GM12873 (cell line): ENCODE measurements around the gene SRPRB.

Experiments used
- CTCF ChIP-seq: IDR thresholded peaks from 2 replicates; pipeline ENCODE4 v1.5.1; 2012; ENCODE audit warnings: low read depth, mild to moderate bottlenecking, moderate library complexity, low read length, control low read depth; ENCODE audit not compliant: insufficient read depth; ENCODE audit errors: missing control alignments

The SRPRB gene

GRCh38 chr3:133804896-133805295 lies 719 bp upstream of the SRPRB start:
- no peak for TF ChIP-seq CTCF

- no peak for TF ChIP-seq CTCF
These were observed 272 bp upstream of the SRPRB start for GRCh38 chr3:133805384-133805701.

- no peak for TF ChIP-seq CTCF
These were observed 7.3 kb downstream of the SRPRB start for GRCh38 chr3:133812872-133813271.

GRCh38 chr3:133815386-133815785 lies 9.8 kb downstream of the SRPRB start:
- no peak for TF ChIP-seq CTCF

- TF ChIP-seq CTCF: no peak
These were observed 14.5 kb downstream of the SRPRB start for GRCh38 chr3:133820129-133820528.

GRCh38 chr3:133820889-133821675 lies 15.5 kb downstream of the SRPRB start:
- TF ChIP-seq CTCF: no peak

- peak; percentile 53 for TF ChIP-seq CTCF
These were observed 16.4 kb downstream of the SRPRB start for GRCh38 chr3:133821767-133822638.
